ENCODE measurements around the gene FBXO15.

The FBXO15 gene

GRCh38 chr18:74153377-74153776 lies 5.7 kb upstream of the FBXO15 start (continued):
- no peak for TF ChIP-seq CREB5 (CRISPR knock-in tag; IDR thresholded peaks at IDR 0.05; ENCODE audit: low read depth)
- TF ChIP-seq, protein P1, sequence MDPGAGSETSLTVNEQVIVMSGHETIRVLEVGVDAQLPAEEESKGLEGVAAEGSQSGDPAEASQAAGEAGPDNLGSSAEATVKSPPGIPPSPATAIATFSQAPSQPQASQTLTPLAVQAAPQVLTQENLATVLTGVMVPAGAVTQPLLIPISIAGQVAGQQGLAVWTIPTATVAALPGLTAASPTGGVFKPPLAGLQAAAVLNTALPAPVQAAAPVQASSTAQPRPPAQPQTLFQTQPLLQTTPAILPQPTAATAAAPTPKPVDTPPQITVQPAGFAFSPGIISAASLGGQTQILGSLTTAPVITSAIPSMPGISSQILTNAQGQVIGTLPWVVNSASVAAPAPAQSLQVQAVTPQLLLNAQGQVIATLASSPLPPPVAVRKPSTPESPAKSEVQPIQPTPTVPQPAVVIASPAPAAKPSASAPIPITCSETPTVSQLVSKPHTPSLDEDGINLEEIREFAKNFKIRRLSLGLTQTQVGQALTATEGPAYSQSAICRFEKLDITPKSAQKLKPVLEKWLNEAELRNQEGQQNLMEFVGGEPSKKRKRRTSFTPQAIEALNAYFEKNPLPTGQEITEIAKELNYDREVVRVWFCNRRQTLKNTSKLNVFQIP (CRISPR knock-in tag; IDR thresholded peaks at IDR 0.05; ENCODE audit: borderline replicate concordance, low read depth) = no peak

- no peak for ATAC-seq
- TF ChIP-seq ISL1 (CRISPR knock-in tag; IDR thresholded peaks at IDR 0.05) = no peak
- TF ChIP-seq ZC3H10 (CRISPR knock-in tag; IDR thresholded peaks at IDR 0.05) = no peak
- TF ChIP-seq, protein P2, sequence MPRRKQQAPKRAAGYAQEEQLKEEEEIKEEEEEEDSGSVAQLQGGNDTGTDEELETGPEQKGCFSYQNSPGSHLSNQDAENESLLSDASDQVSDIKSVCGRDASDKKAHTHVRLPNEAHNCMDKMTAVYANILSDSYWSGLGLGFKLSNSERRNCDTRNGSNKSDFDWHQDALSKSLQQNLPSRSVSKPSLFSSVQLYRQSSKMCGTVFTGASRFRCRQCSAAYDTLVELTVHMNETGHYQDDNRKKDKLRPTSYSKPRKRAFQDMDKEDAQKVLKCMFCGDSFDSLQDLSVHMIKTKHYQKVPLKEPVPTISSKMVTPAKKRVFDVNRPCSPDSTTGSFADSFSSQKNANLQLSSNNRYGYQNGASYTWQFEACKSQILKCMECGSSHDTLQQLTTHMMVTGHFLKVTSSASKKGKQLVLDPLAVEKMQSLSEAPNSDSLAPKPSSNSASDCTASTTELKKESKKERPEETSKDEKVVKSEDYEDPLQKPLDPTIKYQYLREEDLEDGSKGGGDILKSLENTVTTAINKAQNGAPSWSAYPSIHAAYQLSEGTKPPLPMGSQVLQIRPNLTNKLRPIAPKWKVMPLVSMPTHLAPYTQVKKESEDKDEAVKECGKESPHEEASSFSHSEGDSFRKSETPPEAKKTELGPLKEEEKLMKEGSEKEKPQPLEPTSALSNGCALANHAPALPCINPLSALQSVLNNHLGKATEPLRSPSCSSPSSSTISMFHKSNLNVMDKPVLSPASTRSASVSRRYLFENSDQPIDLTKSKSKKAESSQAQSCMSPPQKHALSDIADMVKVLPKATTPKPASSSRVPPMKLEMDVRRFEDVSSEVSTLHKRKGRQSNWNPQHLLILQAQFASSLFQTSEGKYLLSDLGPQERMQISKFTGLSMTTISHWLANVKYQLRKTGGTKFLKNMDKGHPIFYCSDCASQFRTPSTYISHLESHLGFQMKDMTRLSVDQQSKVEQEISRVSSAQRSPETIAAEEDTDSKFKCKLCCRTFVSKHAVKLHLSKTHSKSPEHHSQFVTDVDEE (CRISPR knock-in tag; IDR thresholded peaks at IDR 0.05) = no peak
- no peak for TF ChIP-seq ZNF70 (CRISPR knock-in tag; IDR thresholded peaks at IDR 0.05)
Observed at GRCh38 chr18:74152857-74153256, 5.2 kb upstream of the FBXO15 start.

- TF ChIP-seq PATZ1 (CRISPR knock-in tag; IDR thresholded peaks at IDR 0.05; ENCODE audit: borderline replicate concordance) = no peak
- no peak for TF ChIP-seq TCF4 (CRISPR knock-in tag; IDR thresholded peaks at IDR 0.05; ENCODE audit: borderline replicate concordance)
- no peak for ATAC-seq
Observed at GRCh38 chr18:74152270-74152669, 4.6 kb upstream of the FBXO15 start.

DNA sequence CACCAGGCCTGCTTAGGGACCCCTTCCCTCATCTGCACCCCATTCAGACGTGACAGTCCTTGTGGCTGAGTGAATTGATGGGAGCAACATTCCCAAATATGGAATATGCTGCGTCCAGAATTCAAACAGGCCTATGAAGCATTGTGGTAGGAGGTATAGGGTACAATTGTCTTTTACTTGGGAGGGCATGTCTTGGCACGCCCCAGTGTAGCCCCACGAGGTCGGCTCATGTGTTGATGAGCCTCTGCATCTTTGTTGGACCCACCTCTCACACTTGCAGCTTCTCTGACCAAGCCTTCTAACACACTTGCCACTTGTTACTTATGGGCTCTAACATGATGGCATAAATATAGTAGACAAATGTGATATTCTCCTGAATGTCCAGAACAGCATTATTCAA lies 2.2 kb upstream of the FBXO15 start:
- ATAC-seq = no peak
- TF ChIP-seq PATZ1 (CRISPR knock-in tag; IDR thresholded peaks at IDR 0.05; ENCODE audit: borderline replicate concordance) (no peak), ZNF8 (CRISPR knock-in tag; IDR thresholded peaks at IDR 0.05) (no peak), TOX (CRISPR knock-in tag; IDR thresholded peaks at IDR 0.05; ENCODE audit: borderline replicate concordance) (no peak), CSDC2 (CRISPR knock-in tag; IDR thresholded peaks at IDR 0.05) (no peak), ISL1 (CRISPR knock-in tag; IDR thresholded peaks at IDR 0.05) (no peak), CREB5 (CRISPR knock-in tag; IDR thresholded peaks at IDR 0.05; ENCODE audit: low read depth) (no peak), ESRRG (CRISPR knock-in tag; IDR thresholded peaks at IDR 0.05) (no peak), ZNF70 (CRISPR knock-in tag; IDR thresholded peaks at IDR 0.05) (no peak), GLIS3 (CRISPR knock-in tag; IDR thresholded peaks at IDR 0.05) (no peak), ZC3H10 (CRISPR knock-in tag; IDR thresholded peaks at IDR 0.05) (no peak)

DNA sequence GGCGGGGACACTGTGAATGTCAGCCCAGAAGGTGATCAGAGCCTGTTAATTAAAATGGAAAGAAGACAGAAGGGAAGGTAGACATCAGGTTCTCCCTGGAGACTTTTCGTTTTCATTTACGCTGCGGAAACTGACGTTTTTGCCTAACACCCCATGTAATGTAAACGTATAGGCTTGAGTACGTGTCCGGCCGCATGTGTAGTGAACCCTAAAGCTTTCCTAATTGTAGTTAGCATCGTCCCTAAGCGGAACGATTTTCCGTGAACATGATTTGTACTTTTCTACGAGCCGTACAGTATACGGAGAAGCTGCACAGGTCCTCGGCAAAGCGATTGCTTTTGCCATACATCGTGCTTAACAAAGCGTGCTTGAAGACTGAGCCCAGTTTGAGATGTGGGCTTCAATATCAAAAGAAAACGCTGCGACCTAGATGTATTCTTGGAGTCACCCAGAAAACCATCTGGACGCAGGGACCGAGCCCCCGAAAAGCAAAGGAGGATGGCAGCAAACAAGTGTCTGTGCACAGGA lies 973 bp upstream of the FBXO15 start:
- peak; percentile 5 for ATAC-seq
- 0 out of 2 replicates have a peak, but pooled peaks have one; percentile 23 for TF ChIP-seq ZNF70 (CRISPR knock-in tag; IDR thresholded peaks at IDR 0.05)
- no peak for TF ChIP-seq PATZ1 (CRISPR knock-in tag; IDR thresholded peaks at IDR 0.05; ENCODE audit: borderline replicate concordance)

Measured in SK-N-SH treated with all-trans-retinoic acid at 6 μM for 48 hours (cell line).